Measurements from ENCODE around the gene PXMP4. TPM values are rescaled to one million over a fixed set of nuclear protein-coding genes. Genes with fewer than 3 reads are reported as not detected.
A peak's percentile ranks its signal among the peaks of the same experiment; 100 is the strongest.

The PXMP4 gene
- total and polyA plus RNA-seq, 2 of the 4 experiments (the other 2 are of a cell fraction): 3.6 to 7.1 TPM

GRCh38 chr20:33671573-33672288, 48.4 kb downstream of the PXMP4 start:
- no TSS peak for BruUV-seq (replicated peaks)
- Histone ChIP-seq H4K5ac (ENCODE audit: low read depth, low read length) (no peak overlapping the region), H3K79me1 (ENCODE audit: low read depth in 1 of 2, low read length in 2 of 2) (peaks cover 12 to 63% of the 10 kb centered on the region in 2 experiments; a peak in 3 of 4 replicates), H3K4ac (ENCODE audit: low read depth, low read length) (no peak overlapping the region), H2AFZ (replicated peaks; ENCODE audit: low read length, poor library complexity) (peak overlapping the region; percentile 46), H3K9me1 (ENCODE audit: insufficient read depth, low read length) (peaks cover 20% of the 10 kb centered on the region), H2BK20ac (ENCODE audit: low read depth, low read length) (no peak overlapping the region), H2BK15ac (ENCODE audit: low read depth, low read length) (no peak overlapping the region), H3K9ac (ENCODE audit: low read depth, low read length) (no peak overlapping the region), H3K18ac (ENCODE audit: low read depth, low read length) (no peak overlapping the region), H2AK9ac (replicated peaks; ENCODE audit: low read depth, low read length, poor library complexity) (peak overlapping the region; percentile 48), H4K20me1 (ENCODE audit: insufficient read depth, low read length) (peaks cover 22% of the 10 kb centered on the region; the same call in 1 of the 2 replicates), H3K4me3 (ENCODE audit: insufficient read depth, low read depth, low read length) (no peak overlapping the region), H3K27ac (ENCODE audit: insufficient read depth, low read length) (no peak overlapping the region), H3K9me3 (ENCODE audit: control insufficient read depth, insufficient read depth, low read length) (no peaks in the 10 kb centered on the region), H2AK5ac (ENCODE audit: low read depth, low read length) (0 out of 2 replicates have a peak overlapping the region, but pooled peaks have one; percentile 24), H2BK5ac (ENCODE audit: low read depth, low read length, poor library complexity, severe bottlenecking) (no peak overlapping the region), H4K91ac (ENCODE audit: insufficient read depth, low read depth, low read length) (no peak overlapping the region), H3K4me1 (ENCODE audit: control insufficient read depth, insufficient read depth, low read length) (peaks cover 32% of the 10 kb centered on the region), H3K56ac (ENCODE audit: extremely low read depth, insufficient read depth, low read length) (no peak overlapping the region), H4K8ac (ENCODE audit: low read depth in 2 of 2, low read length in 2 of 2) (no peak overlapping the region), H3K14ac (replicated peaks; ENCODE audit: low read depth, low read length) (no peak overlapping the region), H3K27me3 (ENCODE audit: control insufficient read depth, insufficient read depth, low read length) (no peaks in the 10 kb centered on the region), H2BK120ac (ENCODE audit: low read depth, low read length) (no peak overlapping the region), H3K23ac (ENCODE audit: low read depth, low read length) (peak overlapping the region; percentile 51; the same call in 1 of the 2 replicates), H3K4me2 (ENCODE audit: low read depth, low read length) (no peak overlapping the region), H3K36me3 (ENCODE audit: control insufficient read depth, insufficient read depth, low read length) (peaks cover 13% of the 10 kb centered on the region)
- dilution Hi-C loops (cut with HindIII; ENCODE audit: low sequenced_read_pairs, unreplicated experiment): no loop called here
- no peak for DNase-seq
- intact Hi-C loops (cut with micrococcal nuclease): no loop called here
- WGBS, 2 experiments (ENCODE audit: extremely low coverage in 2 of 2, insufficient read length in 1 of 2): 81% methylated on average over 2 of the region's 8 CpGs; no CpG with 5 or more reads in 1 of the 2 experiments
- POLR2A ChIA-PET (ENCODE audit: unreplicated experiment): no interaction called here
- CTCF ChIA-PET: interaction anchor here (0.6 kb wide), 1 partner anchor 214 kb away, joined by 3 read pairs; no protein-coding TSS in a partner anchor
- in situ Hi-C loops (cut with MboI; ENCODE audit: low sequenced_read_pairs): no loop called here
- ATAC-seq (ENCODE audit: low read depth): no peak
- TF ChIP-seq CEBPB (IDR thresholded peaks at IDR 0.05; ENCODE audit: low read depth, low read length): no peak
- no peak for TF ChIP-seq USF2 (IDR thresholded peaks at IDR 0.05; ENCODE audit: low read depth, low read length)
- no peak for TF ChIP-seq ELK1 (IDR thresholded peaks at IDR 0.05; ENCODE audit: borderline replicate concordance, low read depth, low read length)
- no peak for TF ChIP-seq NFE2L2 (IDR thresholded peaks at IDR 0.05; ENCODE audit: low read depth, low read length)
- TF ChIP-seq RCOR1 (IDR thresholded peaks at IDR 0.05; ENCODE audit: insufficient replicate concordance, low read length): no peak
- TF ChIP-seq MAFK (IDR thresholded peaks at IDR 0.05; ENCODE audit: low read depth, low read length): no peak
- TF ChIP-seq POLR2A (IDR thresholded peaks at IDR 0.05; ENCODE audit: low read depth, low read length): no peak
- TF ChIP-seq BHLHE40 (IDR thresholded peaks at IDR 0.05; ENCODE audit: low read depth, low read length): no peak
- TF ChIP-seq FOS (IDR thresholded peaks at IDR 0.05; ENCODE audit: low read depth, low read length): no peak
- TF ChIP-seq MXI1 (IDR thresholded peaks at IDR 0.05; ENCODE audit: borderline replicate concordance, low read depth, low read length): no peak
- no peak for TF ChIP-seq CHD1 (IDR thresholded peaks at IDR 0.05; ENCODE audit: low read depth, low read length)
- TF ChIP-seq SMC3 (IDR thresholded peaks at IDR 0.05; ENCODE audit: low read depth, low read length): no peak
- no peak for TF ChIP-seq CTCF (conservative IDR thresholded peaks at IDR 0.05; ENCODE audit: low read depth, low read length)
- no peak for TF ChIP-seq RAD21 (IDR thresholded peaks at IDR 0.05; ENCODE audit: low read length)
- no peak for TF ChIP-seq MAZ (IDR thresholded peaks at IDR 0.05; ENCODE audit: borderline replicate concordance, low read depth, low read length)
